ENCODE results near the gene POLRMT.
A peak's percentile ranks its signal among the peaks of the same experiment; 100 is the strongest.
"Not testable (repeated sequence)": the region's sequence is repeated elsewhere in the genome, so short reads cannot be mapped to it uniquely, and the experiment has no call there.

The POLRMT gene

GRCh38 chr19:632579-633067, 714 bp downstream of the POLRMT start:
- no peak for TF ChIP-seq SNAI2 (CRISPR knock-in tag; IDR thresholded peaks at IDR 0.05)
- TF ChIP-seq ZNF70 (CRISPR knock-in tag; IDR thresholded peaks at IDR 0.05) = no peak
- no peak for TF ChIP-seq CSDC2 (CRISPR knock-in tag; IDR thresholded peaks at IDR 0.05)
- TF ChIP-seq CSRNP3 (CRISPR knock-in tag; IDR thresholded peaks at IDR 0.05) = no peak
- TF ChIP-seq ISL1 (CRISPR knock-in tag; IDR thresholded peaks at IDR 0.05) = no peak
- TF ChIP-seq OSR1 (CRISPR knock-in tag; IDR thresholded peaks at IDR 0.05) = no peak
- no peak for TF ChIP-seq TOX (CRISPR knock-in tag; IDR thresholded peaks at IDR 0.05; ENCODE audit: borderline replicate concordance)
- ATAC-seq = peak; percentile 80

- TF ChIP-seq TOX (CRISPR knock-in tag; IDR thresholded peaks at IDR 0.05; ENCODE audit: borderline replicate concordance) (no peak), BACH2 (CRISPR knock-in tag; IDR thresholded peaks at IDR 0.05; ENCODE audit: borderline replicate concordance) (no peak), CREB5 (CRISPR knock-in tag; IDR thresholded peaks at IDR 0.05; ENCODE audit: low read depth) (no peak), ZNF70 (CRISPR knock-in tag; IDR thresholded peaks at IDR 0.05) (no peak), GLIS3 (CRISPR knock-in tag; IDR thresholded peaks at IDR 0.05) (no peak), OSR1 (CRISPR knock-in tag; IDR thresholded peaks at IDR 0.05) (no peak), ZFP30 (CRISPR knock-in tag; IDR thresholded peaks at IDR 0.05) (no peak), SNAI2 (CRISPR knock-in tag; IDR thresholded peaks at IDR 0.05) (no peak), POU6F1 (CRISPR knock-in tag; IDR thresholded peaks at IDR 0.05; ENCODE audit: borderline replicate concordance, low read depth) (no peak), ARNTL (CRISPR knock-in tag; IDR thresholded peaks at IDR 0.05; ENCODE audit: borderline replicate concordance, low read depth) (no peak), ESRRG (CRISPR knock-in tag; IDR thresholded peaks at IDR 0.05) (no peak), PPARA (CRISPR knock-in tag; IDR thresholded peaks at IDR 0.05; ENCODE audit: borderline replicate concordance) (no peak), CSDC2 (CRISPR knock-in tag; IDR thresholded peaks at IDR 0.05) (no peak), ZNF8 (CRISPR knock-in tag; IDR thresholded peaks at IDR 0.05) (no peak), ISL1 (CRISPR knock-in tag; IDR thresholded peaks at IDR 0.05) (no peak), ZNF565 (CRISPR knock-in tag; conservative IDR thresholded peaks at IDR 0.05; ENCODE audit: low read depth) (no peak), RARB (CRISPR knock-in tag; IDR thresholded peaks at IDR 0.05) (no peak), ZFP3 (CRISPR knock-in tag; IDR thresholded peaks at IDR 0.05) (no peak)
- no peak for ATAC-seq
These were observed 3.2 kb downstream of the POLRMT start for GRCh38 chr19:629961-630714.

- ATAC-seq = not testable (repeated sequence)
These were observed 3.8 kb downstream of the POLRMT start for GRCh38 chr19:629515-629914.

GRCh38 chr19:628168-628567, 5.2 kb downstream of the POLRMT start:
- TF ChIP-seq ZNF565 (CRISPR knock-in tag; conservative IDR thresholded peaks at IDR 0.05; ENCODE audit: low read depth) = no peak
- TF ChIP-seq ZFP30 (CRISPR knock-in tag; IDR thresholded peaks at IDR 0.05) = no peak
- TF ChIP-seq RARB (CRISPR knock-in tag; IDR thresholded peaks at IDR 0.05) = no peak
- TF ChIP-seq TOX (CRISPR knock-in tag; IDR thresholded peaks at IDR 0.05; ENCODE audit: borderline replicate concordance) = no peak
- no peak for TF ChIP-seq TCF4 (CRISPR knock-in tag; IDR thresholded peaks at IDR 0.05; ENCODE audit: borderline replicate concordance)
- TF ChIP-seq GLIS3 (CRISPR knock-in tag; IDR thresholded peaks at IDR 0.05) = no peak
- TF ChIP-seq SNAI2 (CRISPR knock-in tag; IDR thresholded peaks at IDR 0.05) = no peak
- TF ChIP-seq ZNF8 (CRISPR knock-in tag; IDR thresholded peaks at IDR 0.05) = no peak
- TF ChIP-seq CSDC2 (CRISPR knock-in tag; IDR thresholded peaks at IDR 0.05) = no peak
- no peak for TF ChIP-seq CREB5 (CRISPR knock-in tag; IDR thresholded peaks at IDR 0.05; ENCODE audit: low read depth)
- no peak for TF ChIP-seq PATZ1 (CRISPR knock-in tag; IDR thresholded peaks at IDR 0.05; ENCODE audit: borderline replicate concordance)
- no peak for TF ChIP-seq PPARA (CRISPR knock-in tag; IDR thresholded peaks at IDR 0.05; ENCODE audit: borderline replicate concordance)
- ATAC-seq = no peak

- ATAC-seq = not testable (repeated sequence)
These were observed 6.8 kb downstream of the POLRMT start for GRCh38 chr19:626566-626965.

Data from SK-N-SH treated with all-trans-retinoic acid at 6 μM for 48 hours (cell line).